ENCODE data around the gene SORBS2.

SORBS2 gene

GRCh38 chr4:185644408-185644807 lies 167.6 kb downstream of the SORBS2 start:
- DNase-seq (ENCODE audit: low read depth in 3 of 3): no peak

GRCh38 chr4:185642907-185643306 lies 169.1 kb downstream of the SORBS2 start:
- DNase-seq (ENCODE audit: low read depth in 3 of 3): no peak

- no peak for DNase-seq (ENCODE audit: low read depth in 3 of 3)
Measured at GRCh38 chr4:185640811-185641675, 171.0 kb downstream of the SORBS2 start.

- no peak for DNase-seq (ENCODE audit: low read depth in 3 of 3)
Measured at GRCh38 chr4:185638548-185639301, 173.3 kb downstream of the SORBS2 start.

- DNase-seq (ENCODE audit: low read depth in 3 of 3): no peak
Measured at GRCh38 chr4:185638093-185638492, 173.9 kb downstream of the SORBS2 start.

- no peak for DNase-seq (ENCODE audit: low read depth in 3 of 3)
Measured at GRCh38 chr4:185637163-185637875, 174.7 kb downstream of the SORBS2 start.

GRCh38 chr4:185634066-185634652 lies 177.8 kb downstream of the SORBS2 start:
- no peak for DNase-seq (ENCODE audit: low read depth in 3 of 3)

GRCh38 chr4:185626798-185627197 lies 185.2 kb downstream of the SORBS2 start:
- no peak for DNase-seq (ENCODE audit: low read depth in 3 of 3)

GRCh38 chr4:185625503-185625902 lies 186.5 kb downstream of the SORBS2 start:
- no peak for DNase-seq (ENCODE audit: low read depth in 3 of 3)

- DNase-seq (ENCODE audit: low read depth in 3 of 3): no peak
Measured at GRCh38 chr4:185624259-185624589, 187.8 kb downstream of the SORBS2 start.

GRCh38 chr4:185623444-185624258 lies 188.3 kb downstream of the SORBS2 start:
- DNase-seq (ENCODE audit: low read depth in 3 of 3): no peak

GRCh38 chr4:185608185-185608584 lies 203.8 kb downstream of the SORBS2 start:
- no peak for DNase-seq (ENCODE audit: low read depth in 3 of 3)

- no peak for DNase-seq (ENCODE audit: low read depth in 3 of 3)
Measured at GRCh38 chr4:185602397-185602796, 209.6 kb downstream of the SORBS2 start.

GRCh38 chr4:185600801-185601434 lies 211.1 kb downstream of the SORBS2 start:
- DNase-seq (ENCODE audit: low read depth in 3 of 3): no peak

GRCh38 chr4:185599553-185600243 lies 212.3 kb downstream of the SORBS2 start:
- no peak for DNase-seq (ENCODE audit: low read depth in 3 of 3)

- DNase-seq (ENCODE audit: low read depth in 3 of 3): no peak
Measured at GRCh38 chr4:185598846-185599552, 213.0 kb downstream of the SORBS2 start.

- peak; percentile 38 to 63 (median 55) for DNase-seq (ENCODE audit: low read depth in 3 of 3)
Measured at GRCh38 chr4:185597532-185598188, 214.3 kb downstream of the SORBS2 start.

GRCh38 chr4:185592845-185593488 lies 219.0 kb downstream of the SORBS2 start:
- DNase-seq (ENCODE audit: low read depth in 3 of 3): no peak

Measured in stimulated activated CD4-positive, alpha-beta T cell treated with anti-CD3 and anti-CD28 coated beads, TNF-alpha, amount 100 ng/mL, for 48 hours (primary cell).